HL-60 (cell line): Measurements from ENCODE around the gene D2HGDH.
"Not testable (repeated sequence)": the region's sequence is repeated elsewhere in the genome, so short reads cannot be mapped to it uniquely, and the experiment has no call there.

Experiments
- DNase-seq, 2 experiments: peaks; one replicate each; pipeline ENCODE4 v3.0.0-alpha.2; 2010 to 2020; ENCODE audit warnings: low read depth in 1 of 2, low spot score in 1 of 2
- H3K27ac ChIP-seq: fragments of 250-450 bp; sonication (Bioruptor Pico); replicated peaks from 2 replicates; pipeline ENCODE4 v1.5.1; 2020; ENCODE audit warnings: mild to moderate bottlenecking, moderate library complexity
- H3K27me3 ChIP-seq: fragments of 250-450 bp; sonication (Bioruptor Pico); 2 replicates; pipeline ENCODE4 v1.5.1; 2021; ENCODE audit warnings: mild to moderate bottlenecking, moderate library complexity; ENCODE audit not compliant: insufficient read depth, poor library complexity, severe bottlenecking
- H3K4me3 ChIP-seq: replicated peaks from 2 replicates; pipeline ENCODE4 v1.5.1; 2011; ENCODE audit warnings: mild to moderate bottlenecking, control low read depth, low read length; ENCODE audit not compliant: insufficient read depth
- GABPA ChIP-seq: IDR thresholded peaks from 2 replicates; pipeline ENCODE4 v1.6.1; 2012; ENCODE audit warnings: low read depth
- POLR2AphosphoS5 ChIP-seq: IDR thresholded peaks from 2 replicates; pipeline ENCODE4 v1.6.1; 2012; ENCODE audit warnings: low read depth
- SPI1 ChIP-seq: IDR thresholded peaks from 2 replicates; pipeline ENCODE4 v1.6.1; 2012; ENCODE audit warnings: low read depth, mild to moderate bottlenecking, borderline replicate concordance
- TF ChIP-seq, protein P1 (sequence below): IDR thresholded peaks from 2 replicates; pipeline ENCODE4 v1.6.1; 2012; ENCODE audit warnings: low read depth; ENCODE audit not compliant: insufficient replicate concordance
- TF ChIP-seq, protein P2 (sequence below): IDR thresholded peaks from one replicate; pipeline ENCODE4 v1.5.1; 2011; ENCODE audit warnings: low read length, control low read depth, inconsistent platforms; ENCODE audit not compliant: insufficient read depth

The D2HGDH gene

DNA sequence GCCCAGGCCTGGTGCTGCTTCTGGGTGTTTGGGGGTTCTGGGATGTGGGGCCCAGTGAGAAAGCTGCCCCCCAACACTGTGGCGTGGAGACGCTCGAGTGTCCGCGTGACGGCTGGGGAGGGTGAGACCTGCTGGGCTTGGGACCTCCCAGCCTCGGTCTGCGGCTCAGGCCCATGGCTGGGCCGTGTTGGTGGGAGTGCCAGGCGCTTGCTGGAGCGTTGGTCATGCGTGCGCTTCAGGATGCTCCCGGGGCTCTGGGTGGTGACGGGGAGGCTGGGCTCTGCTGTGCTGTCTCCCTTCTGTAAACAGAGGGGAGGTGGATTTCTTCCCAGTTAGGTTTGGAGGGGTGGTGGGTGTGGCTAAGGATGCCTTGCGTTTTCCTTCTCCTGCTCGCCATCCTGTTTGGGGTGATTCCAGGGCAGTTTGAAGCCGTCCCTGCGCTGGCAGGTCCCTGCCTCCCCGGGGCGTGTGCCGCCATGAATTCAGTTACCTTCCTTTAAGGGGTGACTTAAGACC lies 42.8 kb downstream of the D2HGDH start:
- Histone ChIP-seq H3K27ac (no peak overlapping the region), H3K27me3 (no peaks in the 10 kb centered on the region), H3K4me3 (no peak overlapping the region)
- TF ChIP-seq POLR2AphosphoS5: no peak
- TF ChIP-seq, protein P1, sequence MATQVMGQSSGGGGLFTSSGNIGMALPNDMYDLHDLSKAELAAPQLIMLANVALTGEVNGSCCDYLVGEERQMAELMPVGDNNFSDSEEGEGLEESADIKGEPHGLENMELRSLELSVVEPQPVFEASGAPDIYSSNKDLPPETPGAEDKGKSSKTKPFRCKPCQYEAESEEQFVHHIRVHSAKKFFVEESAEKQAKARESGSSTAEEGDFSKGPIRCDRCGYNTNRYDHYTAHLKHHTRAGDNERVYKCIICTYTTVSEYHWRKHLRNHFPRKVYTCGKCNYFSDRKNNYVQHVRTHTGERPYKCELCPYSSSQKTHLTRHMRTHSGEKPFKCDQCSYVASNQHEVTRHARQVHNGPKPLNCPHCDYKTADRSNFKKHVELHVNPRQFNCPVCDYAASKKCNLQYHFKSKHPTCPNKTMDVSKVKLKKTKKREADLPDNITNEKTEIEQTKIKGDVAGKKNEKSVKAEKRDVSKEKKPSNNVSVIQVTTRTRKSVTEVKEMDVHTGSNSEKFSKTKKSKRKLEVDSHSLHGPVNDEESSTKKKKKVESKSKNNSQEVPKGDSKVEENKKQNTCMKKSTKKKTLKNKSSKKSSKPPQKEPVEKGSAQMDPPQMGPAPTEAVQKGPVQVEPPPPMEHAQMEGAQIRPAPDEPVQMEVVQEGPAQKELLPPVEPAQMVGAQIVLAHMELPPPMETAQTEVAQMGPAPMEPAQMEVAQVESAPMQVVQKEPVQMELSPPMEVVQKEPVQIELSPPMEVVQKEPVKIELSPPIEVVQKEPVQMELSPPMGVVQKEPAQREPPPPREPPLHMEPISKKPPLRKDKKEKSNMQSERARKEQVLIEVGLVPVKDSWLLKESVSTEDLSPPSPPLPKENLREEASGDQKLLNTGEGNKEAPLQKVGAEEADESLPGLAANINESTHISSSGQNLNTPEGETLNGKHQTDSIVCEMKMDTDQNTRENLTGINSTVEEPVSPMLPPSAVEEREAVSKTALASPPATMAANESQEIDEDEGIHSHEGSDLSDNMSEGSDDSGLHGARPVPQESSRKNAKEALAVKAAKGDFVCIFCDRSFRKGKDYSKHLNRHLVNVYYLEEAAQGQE: no peak
- no peak for TF ChIP-seq SPI1
- TF ChIP-seq, protein P2, sequence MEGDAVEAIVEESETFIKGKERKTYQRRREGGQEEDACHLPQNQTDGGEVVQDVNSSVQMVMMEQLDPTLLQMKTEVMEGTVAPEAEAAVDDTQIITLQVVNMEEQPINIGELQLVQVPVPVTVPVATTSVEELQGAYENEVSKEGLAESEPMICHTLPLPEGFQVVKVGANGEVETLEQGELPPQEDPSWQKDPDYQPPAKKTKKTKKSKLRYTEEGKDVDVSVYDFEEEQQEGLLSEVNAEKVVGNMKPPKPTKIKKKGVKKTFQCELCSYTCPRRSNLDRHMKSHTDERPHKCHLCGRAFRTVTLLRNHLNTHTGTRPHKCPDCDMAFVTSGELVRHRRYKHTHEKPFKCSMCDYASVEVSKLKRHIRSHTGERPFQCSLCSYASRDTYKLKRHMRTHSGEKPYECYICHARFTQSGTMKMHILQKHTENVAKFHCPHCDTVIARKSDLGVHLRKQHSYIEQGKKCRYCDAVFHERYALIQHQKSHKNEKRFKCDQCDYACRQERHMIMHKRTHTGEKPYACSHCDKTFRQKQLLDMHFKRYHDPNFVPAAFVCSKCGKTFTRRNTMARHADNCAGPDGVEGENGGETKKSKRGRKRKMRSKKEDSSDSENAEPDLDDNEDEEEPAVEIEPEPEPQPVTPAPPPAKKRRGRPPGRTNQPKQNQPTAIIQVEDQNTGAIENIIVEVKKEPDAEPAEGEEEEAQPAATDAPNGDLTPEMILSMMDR: no peak
- no peak for TF ChIP-seq GABPA
- DNase-seq: no peak

DNA sequence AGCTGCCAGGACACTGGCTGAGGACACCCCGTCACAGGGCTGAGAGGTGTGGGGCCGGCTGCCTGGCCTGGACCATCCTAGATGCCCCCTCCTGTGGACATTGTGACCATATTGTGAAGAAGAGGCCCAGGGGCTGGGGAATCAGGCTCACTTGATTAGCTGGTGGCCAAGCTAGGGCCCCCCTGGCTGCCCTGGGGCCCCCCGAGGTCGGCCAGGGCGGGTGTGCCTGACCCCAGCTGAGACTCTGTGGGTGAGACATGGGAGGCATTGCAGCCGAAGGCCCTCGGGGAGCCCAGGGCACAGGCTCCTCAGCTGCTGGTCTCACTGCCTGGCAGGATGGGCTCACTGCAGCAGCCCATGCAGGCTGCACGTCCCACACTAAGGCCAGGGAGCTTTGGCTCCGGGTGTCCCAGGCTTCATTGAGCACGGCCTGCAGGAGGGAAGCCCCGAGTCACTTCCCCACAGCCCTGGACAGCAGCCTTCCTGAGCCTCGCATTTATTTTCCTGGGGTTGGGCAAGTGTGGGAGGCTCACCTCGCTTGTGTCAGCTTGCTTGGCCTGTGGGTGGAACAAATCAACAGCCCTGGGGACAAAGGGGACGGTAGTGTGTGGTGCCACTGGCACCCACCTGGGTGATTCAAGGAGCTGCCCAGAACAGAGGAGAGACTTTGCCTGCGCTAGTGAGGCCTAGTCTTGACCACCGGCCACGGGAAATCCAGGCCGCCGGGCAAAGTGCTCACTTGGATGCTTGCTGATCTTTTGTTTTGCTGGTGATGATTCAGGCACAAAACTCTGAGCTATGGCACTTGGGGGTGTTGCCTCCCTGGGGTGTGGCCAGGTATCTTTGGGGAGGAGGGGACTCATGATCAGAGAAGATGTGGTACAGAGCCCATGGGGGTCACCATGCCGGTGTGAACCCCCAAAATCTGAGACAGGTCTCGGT lies 43.5 kb downstream of the D2HGDH start:
- no peak for TF ChIP-seq SPI1
- TF ChIP-seq, protein P2: no peak
- TF ChIP-seq, protein P1: no peak
- no peak for TF ChIP-seq POLR2AphosphoS5
- no peak for TF ChIP-seq GABPA
- Histone ChIP-seq H3K27me3 (no peaks in the 10 kb centered on the region), H3K4me3 (no peak overlapping the region), H3K27ac (no peak overlapping the region)
- no peak for DNase-seq

DNA sequence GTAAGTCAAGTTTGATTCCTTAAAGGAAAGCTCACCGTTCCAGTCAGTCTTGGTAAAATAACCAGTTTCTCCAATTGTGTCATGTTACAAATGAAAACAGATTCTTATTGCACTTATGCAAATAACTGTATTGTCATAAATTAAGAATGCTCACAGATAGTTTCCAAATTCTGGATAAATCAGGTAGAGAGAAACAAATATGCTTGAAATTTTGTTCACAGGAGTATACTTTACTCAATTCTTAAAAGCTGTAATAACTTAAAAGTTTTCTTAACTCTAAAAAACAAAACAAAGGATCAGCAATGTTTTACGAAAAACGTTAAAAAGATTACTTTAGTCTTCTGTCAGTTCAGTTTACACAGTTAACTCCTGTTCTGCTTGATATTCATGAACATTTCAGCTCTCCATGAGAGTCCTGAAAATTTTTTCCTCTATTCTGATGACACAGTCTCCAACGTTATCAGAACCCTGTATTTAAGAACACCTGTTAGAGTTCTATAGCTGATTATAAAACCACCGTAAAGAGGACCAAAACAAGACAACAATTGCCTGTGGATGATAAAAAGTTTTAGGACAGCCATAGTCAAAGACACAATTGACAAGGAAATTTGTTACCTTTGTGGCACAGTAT lies 46.6 kb downstream of the D2HGDH start:
- H3K27me3 ChIP-seq: no peaks in the 10 kb centered on the region
- no peak overlapping the region for H3K27ac ChIP-seq
- DNase-seq: no peak
- no peak overlapping the region for H3K4me3 ChIP-seq
- TF ChIP-seq SPI1: no peak
- TF ChIP-seq, protein P2: no peak
- TF ChIP-seq GABPA: no peak
- TF ChIP-seq POLR2AphosphoS5: no peak
- TF ChIP-seq, protein P1: no peak

DNA sequence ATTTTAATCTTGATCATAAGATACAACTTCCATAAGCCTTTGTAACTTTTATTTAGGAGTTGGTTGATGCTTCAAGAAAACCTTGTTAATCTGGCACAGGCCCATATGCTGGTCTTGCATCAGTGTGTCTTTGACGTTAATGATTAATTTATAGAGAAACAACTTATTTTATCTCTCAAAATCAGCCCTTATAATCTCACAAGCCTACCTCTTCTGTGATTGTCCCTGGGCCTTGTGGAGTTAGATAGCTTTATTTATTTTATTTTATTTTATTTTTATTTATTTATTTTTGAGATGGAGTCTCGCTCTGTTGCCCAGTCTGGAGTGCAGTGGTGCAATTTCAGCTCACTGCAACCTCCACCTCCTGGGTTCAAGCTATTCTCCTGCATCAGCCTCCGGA lies 47.6 kb downstream of the D2HGDH start:
- H3K27me3 ChIP-seq, DNase-seq, H3K27ac ChIP-seq, H3K4me3 ChIP-seq: not testable (repeated sequence)
